ENCODE measurements around the gene SULT1A1. TPM values are rescaled to one million over a fixed set of nuclear protein-coding genes. Genes with fewer than 3 reads are reported as not detected.
A peak's percentile ranks its signal among the peaks of the same experiment; 100 is the strongest.
"Not testable (repeated sequence)": the region's sequence is repeated elsewhere in the genome, so short reads cannot be mapped to it uniquely, and the experiment has no call there.

SULT1A1 gene
- total RNA-seq, 1 experiment from 2014 or later = 1.5 TPM

DNA sequence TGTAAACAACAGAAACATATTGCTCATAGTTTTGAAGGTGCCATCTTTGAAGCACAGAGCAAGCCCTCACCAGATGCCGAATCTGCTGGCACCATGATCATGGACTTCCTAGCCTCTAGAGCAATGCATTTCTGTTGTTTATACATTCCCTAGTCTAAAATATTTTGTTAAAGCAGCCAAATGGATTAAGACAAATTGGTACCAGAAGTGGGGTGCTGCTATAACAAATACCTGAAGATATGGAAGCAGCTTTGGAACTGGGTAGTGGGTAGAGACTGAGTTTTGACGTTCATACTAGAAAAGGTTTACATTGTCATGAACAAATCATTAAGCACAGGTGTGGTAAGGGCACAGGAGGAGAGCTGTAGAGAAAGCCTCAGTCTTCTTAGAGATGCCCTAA lies 42.6 kb downstream of the SULT1A1 start:
- in situ Hi-C loops (cut with HindIII; ENCODE audit: low pct_unique_long_range_greater_than_20kb, low sequenced_read_pairs) (no loop called here), intact Hi-C loops (cut with micrococcal nuclease; ENCODE audit: unreplicated experiment) (no loop called here)
- DNase-seq (ENCODE audit: low read depth, low spot score) = no peak
- TF ChIP-seq POLR2AphosphoS5 (IDR thresholded peaks at IDR 0.05; ENCODE audit: low read depth, low read length) (no peak), TCF7L2 (IDR thresholded peaks at IDR 0.05; ENCODE audit: low read depth, low read length) (no peak), SIN3A (IDR thresholded peaks at IDR 0.05; ENCODE audit: borderline replicate concordance, insufficient read depth, low read depth, low read length) (no peak)
- TF ChIP-seq, protein P1, sequence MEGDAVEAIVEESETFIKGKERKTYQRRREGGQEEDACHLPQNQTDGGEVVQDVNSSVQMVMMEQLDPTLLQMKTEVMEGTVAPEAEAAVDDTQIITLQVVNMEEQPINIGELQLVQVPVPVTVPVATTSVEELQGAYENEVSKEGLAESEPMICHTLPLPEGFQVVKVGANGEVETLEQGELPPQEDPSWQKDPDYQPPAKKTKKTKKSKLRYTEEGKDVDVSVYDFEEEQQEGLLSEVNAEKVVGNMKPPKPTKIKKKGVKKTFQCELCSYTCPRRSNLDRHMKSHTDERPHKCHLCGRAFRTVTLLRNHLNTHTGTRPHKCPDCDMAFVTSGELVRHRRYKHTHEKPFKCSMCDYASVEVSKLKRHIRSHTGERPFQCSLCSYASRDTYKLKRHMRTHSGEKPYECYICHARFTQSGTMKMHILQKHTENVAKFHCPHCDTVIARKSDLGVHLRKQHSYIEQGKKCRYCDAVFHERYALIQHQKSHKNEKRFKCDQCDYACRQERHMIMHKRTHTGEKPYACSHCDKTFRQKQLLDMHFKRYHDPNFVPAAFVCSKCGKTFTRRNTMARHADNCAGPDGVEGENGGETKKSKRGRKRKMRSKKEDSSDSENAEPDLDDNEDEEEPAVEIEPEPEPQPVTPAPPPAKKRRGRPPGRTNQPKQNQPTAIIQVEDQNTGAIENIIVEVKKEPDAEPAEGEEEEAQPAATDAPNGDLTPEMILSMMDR (IDR thresholded peaks at IDR 0.05) = no peak
- no peaks in the 10 kb centered on the region for H3K27me3 ChIP-seq (ENCODE audit: control insufficient read depth, insufficient read depth, low read length)
- ATAC-seq = no peak
- ChIA-PET CTCF (no interaction called here), POLR2A (no interaction called here)
- TSS peak; percentile 62 for BruUV-seq (replicated peaks)
- no peak overlapping the region for H3K4me3 ChIP-seq (ENCODE audit: low read depth in 2 of 2, low read length in 2 of 2)
- no peak overlapping the region for H3K27ac ChIP-seq (ENCODE audit: low read length)
- H3K36me3 ChIP-seq (ENCODE audit: control insufficient read depth, insufficient read depth, low read length) = no peaks in the 10 kb centered on the region
- H3K4me1 ChIP-seq (ENCODE audit: control insufficient read depth, insufficient read depth, low read length) = no peaks in the 10 kb centered on the region
- peaks cover 7% of the 10 kb centered on the region; the same call in 1 of the 2 replicates for H3K9me3 ChIP-seq (ENCODE audit: control insufficient read depth, insufficient read depth, low read depth, low read length)

DNA sequence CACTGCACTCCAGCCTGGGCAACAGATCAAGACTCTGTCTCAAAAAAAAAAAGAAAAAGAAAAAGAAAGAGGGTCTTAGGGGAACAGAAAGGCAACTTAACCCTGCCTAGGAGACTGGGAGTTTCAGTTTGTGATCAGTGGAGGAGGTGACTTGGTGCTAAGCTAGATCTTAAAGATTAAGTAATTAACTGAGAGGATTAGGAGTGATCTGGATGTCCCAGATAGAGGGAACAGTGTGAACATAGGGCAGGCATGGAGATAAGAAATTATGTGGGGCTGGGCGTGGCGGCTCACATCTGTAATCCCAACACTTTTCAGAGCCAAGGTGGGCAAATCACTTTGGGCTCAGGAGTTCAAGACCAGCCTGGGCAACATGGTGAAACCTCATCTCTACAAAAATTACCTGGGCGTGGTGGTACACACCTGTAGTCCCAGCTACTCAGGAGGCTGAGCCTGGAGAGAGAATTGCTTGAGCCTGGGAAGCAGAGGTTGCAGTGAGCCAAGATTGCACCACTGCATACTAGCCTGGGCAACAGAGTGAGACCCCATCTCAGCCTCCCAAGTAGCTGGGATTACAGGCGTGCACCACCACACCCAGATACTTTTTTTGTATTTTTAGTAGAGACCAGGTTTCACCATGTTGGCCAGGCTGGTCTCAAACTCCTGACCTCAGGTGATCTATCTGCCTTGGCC lies 43.5 kb downstream of the SULT1A1 start:
- CTCF ChIA-PET; POLR2A ChIA-PET; H3K36me3 ChIP-seq (ENCODE audit: control insufficient read depth, insufficient read depth, low read length); H3K4me3 ChIP-seq (ENCODE audit: low read depth in 2 of 2, low read length in 2 of 2); H3K27me3 ChIP-seq (ENCODE audit: control insufficient read depth, insufficient read depth, low read length); H3K4me1 ChIP-seq (ENCODE audit: control insufficient read depth, insufficient read depth, low read length); BruUV-seq (replicated peaks); ATAC-seq; in situ Hi-C loops (cut with HindIII; ENCODE audit: low pct_unique_long_range_greater_than_20kb, low sequenced_read_pairs); H3K9me3 ChIP-seq (ENCODE audit: control insufficient read depth, insufficient read depth, low read depth, low read length); H3K27ac ChIP-seq (ENCODE audit: low read length); DNase-seq (ENCODE audit: low read depth, low spot score); intact Hi-C loops (cut with micrococcal nuclease; ENCODE audit: unreplicated experiment): not testable (repeated sequence)

DNA sequence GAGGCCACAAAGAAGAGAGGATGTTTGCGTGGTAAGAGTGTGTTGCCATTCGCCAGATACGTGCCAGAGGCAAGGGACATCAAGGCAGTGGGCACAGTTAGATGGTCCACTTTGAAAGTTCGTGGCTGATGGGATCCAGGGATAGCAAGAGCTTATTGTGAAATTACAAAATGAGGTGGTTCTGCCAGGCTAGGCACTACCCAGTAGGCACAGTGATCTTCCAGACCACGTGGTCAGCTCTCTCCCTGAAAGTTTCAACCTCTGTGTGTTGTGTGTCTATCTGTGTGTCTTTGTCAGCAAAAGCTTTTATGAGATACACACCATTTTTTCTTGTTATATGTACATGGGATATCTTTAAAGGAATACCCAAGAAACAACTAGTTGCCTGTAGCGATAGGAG lies 46.6 kb downstream of the SULT1A1 start:
- CTCF ChIA-PET = no interaction called here
- intact Hi-C loops (cut with micrococcal nuclease; ENCODE audit: unreplicated experiment) = no loop called here
- ATAC-seq = no peak

More for the DNA sequence above, 46.6 kb downstream of the SULT1A1 start:
- in situ Hi-C loops (cut with HindIII; ENCODE audit: low pct_unique_long_range_greater_than_20kb, low sequenced_read_pairs) = no loop called here
- Histone ChIP-seq H3K36me3 (ENCODE audit: control insufficient read depth, insufficient read depth, low read length) (no peaks in the 10 kb centered on the region), H3K27ac (ENCODE audit: low read length) (no peak overlapping the region), H3K4me3 (ENCODE audit: low read depth in 2 of 2, low read length in 2 of 2) (no peak overlapping the region), H3K27me3 (ENCODE audit: control insufficient read depth, insufficient read depth, low read length) (no peaks in the 10 kb centered on the region), H3K9me3 (ENCODE audit: control insufficient read depth, insufficient read depth, low read depth, low read length) (peaks cover 7% of the 10 kb centered on the region; the same call in 1 of the 2 replicates), H3K4me1 (ENCODE audit: control insufficient read depth, insufficient read depth, low read length) (0 out of 2 replicates have a peak, but pooled peaks cover 4% of the 10 kb centered on the region)
- BruUV-seq (replicated peaks) = no TSS peak
- no peak for TF ChIP-seq POLR2AphosphoS5 (IDR thresholded peaks at IDR 0.05; ENCODE audit: low read depth, low read length)
- TF ChIP-seq, protein P2, sequence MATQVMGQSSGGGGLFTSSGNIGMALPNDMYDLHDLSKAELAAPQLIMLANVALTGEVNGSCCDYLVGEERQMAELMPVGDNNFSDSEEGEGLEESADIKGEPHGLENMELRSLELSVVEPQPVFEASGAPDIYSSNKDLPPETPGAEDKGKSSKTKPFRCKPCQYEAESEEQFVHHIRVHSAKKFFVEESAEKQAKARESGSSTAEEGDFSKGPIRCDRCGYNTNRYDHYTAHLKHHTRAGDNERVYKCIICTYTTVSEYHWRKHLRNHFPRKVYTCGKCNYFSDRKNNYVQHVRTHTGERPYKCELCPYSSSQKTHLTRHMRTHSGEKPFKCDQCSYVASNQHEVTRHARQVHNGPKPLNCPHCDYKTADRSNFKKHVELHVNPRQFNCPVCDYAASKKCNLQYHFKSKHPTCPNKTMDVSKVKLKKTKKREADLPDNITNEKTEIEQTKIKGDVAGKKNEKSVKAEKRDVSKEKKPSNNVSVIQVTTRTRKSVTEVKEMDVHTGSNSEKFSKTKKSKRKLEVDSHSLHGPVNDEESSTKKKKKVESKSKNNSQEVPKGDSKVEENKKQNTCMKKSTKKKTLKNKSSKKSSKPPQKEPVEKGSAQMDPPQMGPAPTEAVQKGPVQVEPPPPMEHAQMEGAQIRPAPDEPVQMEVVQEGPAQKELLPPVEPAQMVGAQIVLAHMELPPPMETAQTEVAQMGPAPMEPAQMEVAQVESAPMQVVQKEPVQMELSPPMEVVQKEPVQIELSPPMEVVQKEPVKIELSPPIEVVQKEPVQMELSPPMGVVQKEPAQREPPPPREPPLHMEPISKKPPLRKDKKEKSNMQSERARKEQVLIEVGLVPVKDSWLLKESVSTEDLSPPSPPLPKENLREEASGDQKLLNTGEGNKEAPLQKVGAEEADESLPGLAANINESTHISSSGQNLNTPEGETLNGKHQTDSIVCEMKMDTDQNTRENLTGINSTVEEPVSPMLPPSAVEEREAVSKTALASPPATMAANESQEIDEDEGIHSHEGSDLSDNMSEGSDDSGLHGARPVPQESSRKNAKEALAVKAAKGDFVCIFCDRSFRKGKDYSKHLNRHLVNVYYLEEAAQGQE (IDR thresholded peaks at IDR 0.05; ENCODE audit: insufficient read depth in 1 of 2, low read depth in 2 of 2, low read length in 1 of 2) = no peak
- no peak for TF ChIP-seq TCF7L2 (IDR thresholded peaks at IDR 0.05; ENCODE audit: low read depth, low read length)
- TF ChIP-seq SIN3A (IDR thresholded peaks at IDR 0.05; ENCODE audit: borderline replicate concordance, insufficient read depth, low read depth, low read length) = no peak
- TF ChIP-seq, protein P1 (IDR thresholded peaks at IDR 0.05) = no peak
- no peak for DNase-seq (ENCODE audit: low read depth, low spot score)
- POLR2A ChIA-PET = no interaction called here

Data from Panc1 (cell line).